HEK293 (cell line): Measurements from ENCODE around the gene NEU4.

ENCODE experiments used
- BCL11A ChIP-seq: fragments of 450-650 bp; formaldehyde crosslinking; IDR thresholded peaks from 2 replicates; pipeline ENCODE4 v1.5.1; 2016; ENCODE audit warnings: low read depth, missing biosample characterization, missing genetic modification characterization
- ZNF114 ChIP-seq: fragments of 450-650 bp; formaldehyde crosslinking; IDR thresholded peaks from 2 replicates; pipeline ENCODE4 v1.5.0; 2017; ENCODE audit warnings: missing biosample characterization, missing genetic modification characterization
- ZNF274 ChIP-seq, 2 experiments: fragments of 200-500 bp in 1 of 2; fragments of 450-650 bp in 1 of 2; sonication (Bioruptor generic) in 1 of 2; formaldehyde crosslinking in 1 of 2; IDR thresholded peaks; 2 replicates each; pipeline versions ENCODE4 v1.5.1 to v1.6.1; 2014 to 2016; ENCODE audit warnings: borderline replicate concordance in 1 of 2, inconsistent platforms in 1 of 2, low read length in 1 of 2, missing biosample characterization in 1 of 2, missing genetic modification characterization in 1 of 2
- ZNF341 ChIP-seq: fragments of 450-650 bp; formaldehyde crosslinking; IDR thresholded peaks from 2 replicates; pipeline ENCODE4; 2016; ENCODE audit warnings: low read depth, missing biosample characterization, missing genetic modification characterization
- ZNF350 ChIP-seq: fragments of 450-650 bp; formaldehyde crosslinking; IDR thresholded peaks from 2 replicates; pipeline ENCODE4 v1.5.0; 2017; ENCODE audit warnings: missing biosample characterization, mild to moderate bottlenecking, missing genetic modification characterization
- ZNF404 ChIP-seq: fragments of 450-650 bp; formaldehyde crosslinking; IDR thresholded peaks from 2 replicates; pipeline ENCODE4 v1.5.1; 2017; ENCODE audit warnings: missing biosample characterization, missing genetic modification characterization
- ZNF416 ChIP-seq: fragments of 450-650 bp; formaldehyde crosslinking; IDR thresholded peaks from 2 replicates; pipeline ENCODE4 v1.5.1; 2016; ENCODE audit warnings: missing biosample characterization, missing genetic modification characterization
- ZNF626 ChIP-seq: fragments of 450-650 bp; sonication (Bioruptor Pico); formaldehyde crosslinking; IDR thresholded peaks from 2 replicates; pipeline ENCODE4 v1.5.1; 2018; ENCODE audit warnings: missing biosample characterization, missing genetic modification characterization, inconsistent platforms
- ZNF747 ChIP-seq: fragments of 450-650 bp; formaldehyde crosslinking; IDR thresholded peaks from 2 replicates; pipeline ENCODE4 v1.5.1; 2016; ENCODE audit warnings: missing biosample characterization, missing genetic modification characterization
- TF ChIP-seq, protein P1 (sequence below): fragments of 450-650 bp; formaldehyde crosslinking; IDR thresholded peaks from 2 replicates; pipeline ENCODE4 v1.5.1; 2016; ENCODE audit warnings: missing biosample characterization, missing genetic modification characterization
- TF ChIP-seq, protein P2 (sequence below): fragments of 450-650 bp; formaldehyde crosslinking; IDR thresholded peaks from 2 replicates; pipeline ENCODE4 v1.5.1; 2017; ENCODE audit warnings: missing biosample characterization, mild to moderate bottlenecking, missing genetic modification characterization, moderate library complexity

- TF ChIP-seq, protein P1, sequence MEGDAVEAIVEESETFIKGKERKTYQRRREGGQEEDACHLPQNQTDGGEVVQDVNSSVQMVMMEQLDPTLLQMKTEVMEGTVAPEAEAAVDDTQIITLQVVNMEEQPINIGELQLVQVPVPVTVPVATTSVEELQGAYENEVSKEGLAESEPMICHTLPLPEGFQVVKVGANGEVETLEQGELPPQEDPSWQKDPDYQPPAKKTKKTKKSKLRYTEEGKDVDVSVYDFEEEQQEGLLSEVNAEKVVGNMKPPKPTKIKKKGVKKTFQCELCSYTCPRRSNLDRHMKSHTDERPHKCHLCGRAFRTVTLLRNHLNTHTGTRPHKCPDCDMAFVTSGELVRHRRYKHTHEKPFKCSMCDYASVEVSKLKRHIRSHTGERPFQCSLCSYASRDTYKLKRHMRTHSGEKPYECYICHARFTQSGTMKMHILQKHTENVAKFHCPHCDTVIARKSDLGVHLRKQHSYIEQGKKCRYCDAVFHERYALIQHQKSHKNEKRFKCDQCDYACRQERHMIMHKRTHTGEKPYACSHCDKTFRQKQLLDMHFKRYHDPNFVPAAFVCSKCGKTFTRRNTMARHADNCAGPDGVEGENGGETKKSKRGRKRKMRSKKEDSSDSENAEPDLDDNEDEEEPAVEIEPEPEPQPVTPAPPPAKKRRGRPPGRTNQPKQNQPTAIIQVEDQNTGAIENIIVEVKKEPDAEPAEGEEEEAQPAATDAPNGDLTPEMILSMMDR: no peak
- no peak for TF ChIP-seq ZNF341 (tag by site-specific recombination)
- no peak for TF ChIP-seq ZNF274 (IDR thresholded peaks at IDR 0.05; ENCODE audit: low read length)
- TF ChIP-seq ZNF274 (tag by site-specific recombination; IDR thresholded peaks at IDR 0.05; ENCODE audit: borderline replicate concordance): no peak
- no peak for TF ChIP-seq ZNF350
- TF ChIP-seq, protein P2, sequence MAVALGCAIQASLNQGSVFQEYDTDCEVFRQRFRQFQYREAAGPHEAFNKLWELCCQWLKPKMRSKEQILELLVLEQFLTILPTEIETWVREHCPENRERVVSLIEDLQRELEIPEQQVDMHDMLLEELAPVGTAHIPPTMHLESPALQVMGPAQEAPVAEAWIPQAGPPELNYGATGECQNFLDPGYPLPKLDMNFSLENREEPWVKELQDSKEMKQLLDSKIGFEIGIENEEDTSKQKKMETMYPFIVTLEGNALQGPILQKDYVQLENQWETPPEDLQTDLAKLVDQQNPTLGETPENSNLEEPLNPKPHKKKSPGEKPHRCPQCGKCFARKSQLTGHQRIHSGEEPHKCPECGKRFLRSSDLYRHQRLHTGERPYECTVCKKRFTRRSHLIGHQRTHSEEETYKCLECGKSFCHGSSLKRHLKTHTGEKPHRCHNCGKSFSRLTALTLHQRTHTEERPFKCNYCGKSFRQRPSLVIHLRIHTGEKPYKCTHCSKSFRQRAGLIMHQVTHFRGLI: no peak
- no peak for TF ChIP-seq BCL11A (tag by site-specific recombination)
- no peak for TF ChIP-seq ZNF416
- no peak for TF ChIP-seq ZNF747 (tag by site-specific recombination)
- no peak for TF ChIP-seq ZNF404 (tag by site-specific recombination)
- no peak for TF ChIP-seq ZNF114 (tag by site-specific recombination)
- no peak for TF ChIP-seq ZNF626 (tag by site-specific recombination)
These were observed 32.4 kb upstream of the NEU4 start, which contains the start of gene GAL3ST2 for GRCh38 chr2:241776336-241777169.
